Aorta (tissue), 5 donors: ENCODE data around the gene SFT2D2. TPM values are rescaled to one million over a fixed set of nuclear protein-coding genes. Genes with fewer than 3 reads are reported as not detected.

Experiments
- ATAC-seq: fragments of 200-7000 bp; cut with Tn5 transposase; one replicate; pipeline ENCODE4 v1.9.1; 2022; ENCODE audit warnings: moderate library complexity; ENCODE audit not compliant: low FRiP score
- DNase-seq, 2 donors: peaks; one replicate each; pipeline ENCODE4 v3.0.0-alpha.2; 2020
- H3K27ac ChIP-seq, 2 donors: one replicate each; pipeline ENCODE4 v1.5.1; 2013; ENCODE audit warnings: low read length in 2 of 2, mild to moderate bottlenecking in 2 of 2, moderate library complexity in 2 of 2, control low read depth in 1 of 2, inconsistent platforms in 1 of 2, low read depth in 1 of 2
- H3K27me3 ChIP-seq, 2 donors: one replicate each; pipeline ENCODE4 v1.6.1; 2013; ENCODE audit warnings: control low read depth in 1 of 2, low read length in 1 of 2, mild to moderate bottlenecking in 1 of 2, moderate library complexity in 1 of 2; ENCODE audit not compliant: insufficient read depth in 2 of 2, control insufficient read depth in 1 of 2
- H3K36me3 ChIP-seq, 2 donors: one replicate each; pipeline ENCODE4 v1.6.1; 2013; ENCODE audit warnings: control low read depth in 1 of 2, low read length in 1 of 2, mild to moderate bottlenecking in 1 of 2; ENCODE audit not compliant: insufficient read depth in 2 of 2, control insufficient read depth in 1 of 2
- H3K4me1 ChIP-seq, 2 donors: one replicate each; pipeline ENCODE4 v1.6.1; 2013; ENCODE audit warnings: low read length in 2 of 2, control low read depth in 1 of 2, mild to moderate bottlenecking in 1 of 2, moderate library complexity in 1 of 2; ENCODE audit not compliant: insufficient read depth in 2 of 2, control insufficient read depth in 1 of 2
- H3K4me3 ChIP-seq, 2 donors: one replicate each; pipeline ENCODE4 v1.5.1; 2013; ENCODE audit warnings: low read length in 2 of 2, control low read depth in 1 of 2, mild to moderate bottlenecking in 1 of 2
- H3K9me3 ChIP-seq: one replicate; pipeline ENCODE4 v1.6.1; 2013; ENCODE audit warnings: mild to moderate bottlenecking, low read length; ENCODE audit not compliant: control insufficient read depth
- WGBS, 2 donors: extraction: QIAGEN DNeasy Blood & Tissue Kit; methylation state at CpG; one replicate each; pipeline ENCODE4 v1.1.7; 2013; 5-methylcytosine and 5-hydroxymethylcytosine counted together
- intact Hi-C, 2 donors: fragments of 100-400 bp; cut with DNase I; formaldehyde crosslinking; loops; one replicate each; pipeline versions ENCODE4 v1.14.2 to v1.15.0; 2022
- polyA plus RNA-seq, 2 donors: library from polyadenylated mRNA; stranded (reverse); fragments of 200-250 nt; gene quantifications; one replicate each; pipeline ENCODE4 v1.2.3, GENCODE V29; 2013
- total RNA-seq, 2 donors: library from RNA; stranded (reverse); fragmentation: NEBNext Ultra II Directional; extraction: Animal tissue kit (Norgen Biotek cat#: 25700); gene quantifications; one replicate each; pipeline ENCODE4 v1.2.1, GENCODE V29; 2021
- donor health status: healthy with polysubstance abuse.
- donor health status: Bipolar disorder and iron deficiency.
- donor health status: DM: no; HTN: no; CAD: no.
- donor health status: DM: no; HTN: no; CAD: no.
- donor health status: DM: yes; HTN: yes; CAD: no.

The SFT2D2 gene
- total and polyA plus RNA-seq, 4 donors = 5.3 to 107 (median 53.0) TPM

DNA sequence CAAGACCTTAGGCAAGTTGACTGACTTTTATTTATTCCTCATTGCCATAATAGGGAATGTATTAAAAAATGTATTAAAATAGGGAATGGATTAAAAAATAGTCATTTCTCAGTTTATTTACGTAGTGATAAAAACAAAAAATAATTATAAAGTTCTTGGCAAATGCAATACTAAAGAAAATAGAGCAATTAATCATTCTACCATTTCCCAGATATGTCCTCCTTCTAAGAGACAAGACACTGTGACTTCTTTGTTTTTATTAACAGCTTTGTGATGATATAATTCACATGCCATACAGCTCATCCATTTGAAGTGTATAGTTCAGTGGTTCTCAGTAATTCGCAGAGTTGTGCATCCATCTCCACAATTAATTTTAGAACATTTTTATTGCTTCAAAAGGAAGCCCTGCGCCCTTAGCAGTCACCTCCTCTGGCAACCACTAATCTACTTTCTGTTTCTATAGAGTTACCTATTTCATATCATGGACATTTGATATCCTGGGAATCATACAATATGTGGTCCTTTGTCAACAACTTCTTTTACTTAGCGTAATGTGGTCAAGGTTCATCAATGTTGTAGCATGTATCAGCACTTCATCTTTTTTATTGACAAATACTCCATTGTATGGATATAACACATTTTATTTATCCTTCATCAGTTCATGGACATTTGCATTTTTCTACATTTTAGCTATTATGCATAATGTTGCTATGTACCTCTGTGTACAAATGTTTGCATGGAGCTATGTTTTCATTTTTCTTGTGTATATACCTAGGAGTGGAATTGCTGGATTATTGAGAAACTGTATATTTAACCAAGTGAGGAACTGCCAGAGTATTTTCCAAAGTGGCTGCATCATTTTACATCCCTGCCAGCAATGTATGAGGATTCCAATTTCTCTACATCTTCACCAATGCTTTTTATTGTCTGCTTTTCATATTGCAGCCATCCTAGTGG is 60.4 kb downstream of the SFT2D2 start:
- intact Hi-C loops = no loop called here
- Histone ChIP-seq H3K4me1 (peaks cover 0 to 10% of the 10 kb centered on the region in 2 donors), H3K9me3 (no peaks in the 10 kb centered on the region), H3K4me3 (no peak overlapping the region), H3K27ac (no peak overlapping the region), H3K27me3 (no peaks in the 10 kb centered on the region), H3K36me3 (peaks cover 0 to under 1% of the 10 kb centered on the region in 2 donors)
- ATAC-seq (no peak), DNase-seq (no peak)
- 82 to 95% methylated on average over 4 of the region's 4 CpGs for WGBS, 2 donors

DNA sequence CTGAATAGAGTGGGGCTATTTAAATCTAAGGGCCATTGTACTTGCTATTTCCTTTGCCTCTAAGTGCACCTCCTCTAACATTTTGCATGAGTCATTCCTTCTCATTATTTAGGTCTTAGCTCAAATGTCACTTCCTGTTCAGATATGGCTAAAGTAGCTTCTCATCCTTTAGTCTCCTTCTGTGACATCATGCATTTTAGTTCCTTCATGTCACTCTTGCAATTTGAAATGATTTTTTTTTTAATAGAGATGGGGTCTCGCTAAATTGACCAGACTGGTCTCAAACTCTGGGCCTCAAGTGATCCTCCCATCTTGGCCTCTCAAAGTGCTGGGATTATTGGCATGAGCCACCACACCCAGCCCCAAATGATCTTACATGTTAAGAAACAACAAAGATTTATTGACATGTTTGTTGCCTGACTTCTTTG is 61.4 kb downstream of the SFT2D2 start:
- peaks cover 0 to 2% of the 10 kb centered on the region in 2 donors for H3K36me3 ChIP-seq
- ATAC-seq (no peak), DNase-seq (no peak)
- H3K9me3 ChIP-seq = no peaks in the 10 kb centered on the region
- 100% methylated on average over 1 of the region's 1 CpG for WGBS, 2 donors
- no peak overlapping the region for H3K4me3 ChIP-seq
- no peak overlapping the region for H3K27ac ChIP-seq
- H3K4me1 ChIP-seq = peaks cover 0 to 10% of the 10 kb centered on the region in 2 donors
- intact Hi-C loops = no loop called here
- H3K27me3 ChIP-seq = no peaks in the 10 kb centered on the region

DNA sequence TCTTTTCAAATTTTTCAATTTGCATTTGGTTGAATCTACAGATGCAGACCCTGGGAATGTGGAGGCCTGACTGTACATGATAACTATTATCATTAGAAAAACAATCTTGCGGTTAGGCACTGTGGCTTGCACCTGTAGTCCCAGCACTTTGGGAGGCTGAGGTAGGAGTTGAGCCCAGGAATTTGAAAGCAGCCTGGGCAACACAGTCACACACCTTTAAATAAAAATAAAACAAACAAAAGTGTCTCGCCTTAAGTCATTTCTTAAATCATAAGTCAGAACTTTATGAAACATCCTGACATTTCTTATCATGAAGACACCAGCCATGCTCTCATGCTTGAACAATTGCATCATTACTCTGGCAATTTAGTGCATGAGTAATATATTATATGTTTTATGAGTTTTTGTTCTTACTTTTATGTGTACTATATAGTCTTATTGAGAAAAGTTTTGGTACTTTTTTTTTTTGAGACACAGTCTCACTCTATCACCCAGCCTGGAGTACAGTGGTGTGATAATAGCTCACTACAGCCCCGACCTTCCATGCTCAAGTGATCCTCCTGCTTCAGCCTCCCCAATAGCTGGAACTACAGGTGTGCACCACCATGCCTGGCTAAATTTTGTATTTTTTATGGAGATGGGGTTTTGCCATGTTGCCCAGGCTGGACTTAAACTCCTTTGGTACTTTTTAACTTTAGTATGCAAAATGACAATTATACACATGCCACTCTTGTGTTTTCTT is 62.7 kb downstream of the SFT2D2 start:
- DNase-seq (no peak), ATAC-seq (no peak)
- H3K36me3 ChIP-seq = peaks cover 0 to 2% of the 10 kb centered on the region in 2 donors
- H3K4me1 ChIP-seq = peaks cover 0 to 10% of the 10 kb centered on the region in 2 donors
- WGBS, 2 donors = 72 to 74% methylated on average over 3 of the region's 3 CpGs
- H3K9me3 ChIP-seq = no peaks in the 10 kb centered on the region
- H3K27me3 ChIP-seq = no peaks in the 10 kb centered on the region
- no peak overlapping the region for H3K4me3 ChIP-seq
- no peak overlapping the region for H3K27ac ChIP-seq
- intact Hi-C loops = no loop called here

DNA sequence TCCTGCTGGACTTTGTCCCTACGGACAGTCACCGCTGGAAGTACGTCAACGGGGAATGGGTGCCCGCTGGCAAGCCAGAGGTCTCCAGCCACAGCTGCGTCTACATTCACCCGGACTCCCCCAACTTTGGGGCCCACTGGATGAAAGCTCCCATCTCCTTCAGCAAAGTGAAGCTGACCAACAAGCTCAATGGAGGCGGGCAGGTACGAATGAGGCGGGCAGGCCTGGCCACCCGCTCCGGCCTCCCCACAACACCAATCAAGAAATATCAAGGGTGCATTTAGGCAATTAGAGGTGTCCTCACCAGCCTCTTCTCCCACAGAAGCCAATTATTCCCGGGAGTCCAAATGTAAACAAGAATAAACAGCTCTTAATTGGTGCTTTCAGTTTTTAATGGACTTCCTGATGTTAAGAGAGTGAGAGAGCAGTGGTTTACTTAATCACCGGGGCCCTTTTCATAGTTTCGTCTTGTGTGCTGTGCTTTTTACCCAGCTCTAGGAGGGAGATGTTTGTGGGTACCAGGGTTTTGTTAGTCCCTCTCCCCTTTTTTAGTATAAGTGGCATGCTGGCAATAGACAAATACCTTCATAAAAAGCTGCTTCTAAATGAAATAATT is 65.5 kb downstream of the SFT2D2 start:
- intact Hi-C loops = no loop called here
- Histone ChIP-seq H3K9me3 (no peaks in the 10 kb centered on the region), H3K4me1 (peaks cover 0 to 4% of the 10 kb centered on the region in 2 donors), H3K27ac (no peak overlapping the region), H3K4me3 (no peak overlapping the region), H3K27me3 (no peaks in the 10 kb centered on the region), H3K36me3 (peaks cover 0 to 4% of the 10 kb centered on the region in 2 donors)
- DNase-seq = no peak
- ATAC-seq = no peak
- WGBS, 2 donors = 89 to 93% methylated on average over 15 of the region's 15 CpGs

DNA sequence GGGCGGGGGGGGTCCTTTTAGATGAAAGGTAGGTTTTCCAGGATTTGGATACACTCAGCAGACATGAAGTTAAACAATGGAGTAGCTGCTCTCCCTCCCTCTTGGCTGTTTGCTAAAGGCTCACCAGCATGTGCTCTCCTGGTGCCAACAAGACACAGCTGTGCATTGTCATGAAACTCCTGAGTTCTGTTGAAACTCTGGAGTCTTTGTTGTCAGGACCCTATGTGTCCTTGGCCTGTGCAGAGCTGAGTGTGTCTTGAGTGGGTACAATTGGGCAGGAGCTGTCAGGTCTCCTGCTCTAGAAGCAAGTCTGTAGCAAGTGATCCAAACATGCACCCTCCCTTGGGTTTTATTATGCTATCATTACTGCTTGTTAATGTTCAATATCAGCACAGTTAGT is 67.6 kb downstream of the SFT2D2 start:
- Histone ChIP-seq H3K27me3 (no peaks in the 10 kb centered on the region), H3K36me3 (peaks cover 0 to 4% of the 10 kb centered on the region in 2 donors), H3K4me1 (no peaks in the 10 kb centered on the region), H3K27ac (no peak overlapping the region), H3K9me3 (no peaks in the 10 kb centered on the region), H3K4me3 (no peak overlapping the region)
- no peak for ATAC-seq
- intact Hi-C loops = no loop called here
- WGBS, 2 donors = 60 to 93% methylated on average over 1 of the region's 1 CpG
- DNase-seq = no peak

DNA sequence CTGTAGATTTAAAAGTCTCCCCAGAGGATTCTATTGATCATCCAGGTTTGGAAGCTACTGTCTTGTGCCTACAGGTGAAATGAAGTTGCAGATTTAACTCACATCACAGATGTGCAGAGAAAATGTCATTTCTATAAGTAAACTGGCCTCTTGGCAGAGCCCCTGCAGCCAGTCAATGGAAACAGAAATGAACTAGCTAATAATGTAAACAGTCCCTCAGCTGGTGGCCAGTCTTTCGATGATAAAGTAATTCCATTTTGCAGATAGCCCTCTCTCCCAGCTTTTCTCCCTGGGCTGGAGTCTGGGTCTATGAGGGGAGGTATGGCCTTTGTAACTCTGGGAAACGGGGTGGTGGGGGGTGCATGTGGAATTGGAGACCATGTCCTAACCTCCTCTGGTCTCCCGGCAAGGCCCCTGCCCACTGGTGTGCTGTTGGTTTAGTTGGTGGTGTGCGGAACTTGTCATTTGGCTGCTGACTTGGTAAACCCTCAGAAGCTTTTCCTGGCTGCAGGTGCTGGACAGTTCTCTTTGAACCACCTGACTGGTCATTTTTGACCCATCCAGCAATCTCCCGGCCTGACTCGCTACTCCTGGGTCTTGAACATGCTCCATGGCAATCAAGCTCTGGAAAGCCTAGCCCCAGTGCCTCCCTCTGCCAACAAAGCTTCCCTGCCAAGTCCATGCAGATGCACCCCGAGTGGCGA is 69.8 kb downstream of the SFT2D2 start:
- Histone ChIP-seq H3K27me3 (no peaks in the 10 kb centered on the region), H3K9me3 (no peaks in the 10 kb centered on the region), H3K4me1 (no peaks in the 10 kb centered on the region), H3K27ac (no peak overlapping the region), H3K4me3 (no peak overlapping the region), H3K36me3 (peaks cover 0 to 4% of the 10 kb centered on the region in 2 donors)
- ATAC-seq = no peak
- DNase-seq = no peak
- intact Hi-C loops = no loop called here
- 88 to 94% methylated on average over 8 of the region's 8 CpGs for WGBS, 2 donors

DNA sequence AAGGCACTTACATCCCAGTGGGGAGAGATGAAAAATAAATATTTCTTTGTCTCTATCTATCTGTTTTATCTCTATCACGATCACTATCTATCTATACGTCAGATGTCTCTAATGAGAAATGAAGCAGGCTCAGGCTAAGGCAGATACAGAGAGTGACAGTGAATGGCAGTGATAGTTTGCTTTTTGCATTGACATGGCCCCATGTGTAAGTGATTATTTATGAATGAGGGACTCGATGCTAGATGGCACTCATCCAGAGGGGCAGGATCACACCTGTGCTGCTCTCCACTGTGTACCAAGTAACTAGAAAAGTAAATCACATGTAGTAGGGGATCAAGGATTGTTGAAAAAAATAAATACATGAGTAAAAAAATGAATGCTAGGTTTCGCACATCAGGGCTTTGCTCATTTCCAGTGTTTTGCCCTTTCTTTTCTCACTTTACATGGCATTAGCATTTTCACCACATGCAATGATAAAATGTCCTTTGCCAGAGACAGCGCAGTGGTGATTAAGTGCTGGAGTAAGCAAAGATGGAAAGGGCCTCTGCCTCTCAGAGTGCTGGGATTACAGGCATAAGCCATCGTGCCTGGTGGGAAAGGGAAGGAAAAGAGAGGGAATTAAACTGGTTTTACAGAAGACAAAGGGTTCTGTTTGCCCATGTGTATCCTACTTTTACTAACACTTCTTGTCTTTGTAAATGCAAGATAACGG is 71.4 kb downstream of the SFT2D2 start:
- Histone ChIP-seq H3K36me3 (peaks cover 0 to 2% of the 10 kb centered on the region in 2 donors), H3K27ac (no peak overlapping the region), H3K9me3 (no peaks in the 10 kb centered on the region), H3K4me3 (no peak overlapping the region), H3K4me1 (no peaks in the 10 kb centered on the region), H3K27me3 (no peaks in the 10 kb centered on the region)
- intact Hi-C loops = no loop called here
- no peak for ATAC-seq
- 92% methylated on average over 7 of the region's 7 CpGs for WGBS, 2 donors
- no peak for DNase-seq

DNA sequence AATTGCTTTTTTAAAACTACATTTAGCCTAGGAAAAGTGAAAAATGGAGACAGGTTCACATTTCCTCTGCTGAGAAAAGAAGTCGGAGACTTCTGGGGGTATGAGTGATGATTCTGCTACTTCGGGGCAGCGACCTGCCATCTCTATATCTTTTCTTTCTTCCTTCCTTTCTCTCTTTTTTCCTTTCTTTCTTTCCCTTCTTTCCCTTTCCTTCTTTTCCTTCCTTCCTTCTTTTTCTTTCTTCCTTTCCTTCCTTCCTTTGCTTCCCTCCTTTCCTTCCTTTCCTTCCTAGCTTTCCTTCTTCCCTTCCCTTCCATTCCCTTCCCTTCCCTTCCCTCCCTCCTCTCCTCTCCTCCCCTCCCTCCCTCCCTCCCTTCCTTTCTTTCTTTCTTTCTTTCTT is 72.6 kb downstream of the SFT2D2 start:
- ATAC-seq = no peak
- WGBS, 2 donors = 89 to 95% methylated on average over 3 of the region's 3 CpGs
- Histone ChIP-seq H3K9me3 (no peaks in the 10 kb centered on the region), H3K27ac (no peak overlapping the region), H3K4me1 (no peaks in the 10 kb centered on the region), H3K4me3 (no peak overlapping the region), H3K27me3 (no peaks in the 10 kb centered on the region), H3K36me3 (peaks cover 0 to 2% of the 10 kb centered on the region in 2 donors)
- intact Hi-C loops = no loop called here
- no peak for DNase-seq
